Stimulated activated naive CD8-positive, alpha-beta T cell treated with anti-CD3 and anti-CD28 coated beads, Interleukin-15, Interleukin-2, amounts not matched to agents 100 ng/mL and 50 ng/mL, for 24 hours (primary cell): ENCODE results near the gene SDSL.
A peak's percentile ranks its signal among the peaks of the same experiment; 100 is the strongest.

Source experiments
- H3K27ac Mint-ChIP-seq: one replicate; pipeline ENCODE4 v1.8.0; 2021; ENCODE audit warnings: mild to moderate bottlenecking, mixed read lengths
- H3K27me3 Mint-ChIP-seq: one replicate; pipeline ENCODE4 v1.8.0; 2021; ENCODE audit warnings: mixed read lengths
- H3K36me3 Mint-ChIP-seq: one replicate; pipeline ENCODE4 v1.8.0; 2021; ENCODE audit warnings: low read depth, mixed read lengths
- H3K4me1 Mint-ChIP-seq: one replicate; pipeline ENCODE4 v1.8.0; 2021; ENCODE audit warnings: low read depth, mixed read lengths
- H3K4me3 Mint-ChIP-seq: one replicate; pipeline ENCODE4 v1.8.0; 2021; ENCODE audit warnings: mild to moderate bottlenecking, mixed read lengths
- H3K9me3 Mint-ChIP-seq: one replicate; pipeline ENCODE4 v1.8.0; 2021; ENCODE audit warnings: mixed read lengths

SDSL gene

GRCh38 chr12:113422030-113422885 is at the start of gene SDSL:
TSS of gene SDSL (plus strand) at chr12:113422380. CDS start at chr12:113427983, 5,603 bp downstream.
- Mint-ChIP-seq H3K4me1 (peaks cover 8% of the 10 kb centered on the region), H3K27ac (peak within 1 kb of the TSS; percentile 32), H3K36me3 (no peaks in the 10 kb centered on the region), H3K4me3 (peak within 1 kb of the TSS; percentile 45), H3K27me3 (peaks cover 9% of the 10 kb centered on the region), H3K9me3 (no peaks in the 10 kb centered on the region)

- Mint-ChIP-seq H3K4me3 (no peak overlapping the region), H3K4me1 (no peaks in the 10 kb centered on the region), H3K9me3 (no peaks in the 10 kb centered on the region), H3K36me3 (peaks cover 31% of the 10 kb centered on the region), H3K27me3 (no peaks in the 10 kb centered on the region), H3K27ac (no peak overlapping the region)
Measured at GRCh38 chr12:113373440-113373839, 48.7 kb upstream of the SDSL start.

GRCh38 chr12:113373969-113374368 is 48.2 kb upstream of the SDSL start:
- Mint-ChIP-seq H3K36me3 (peaks cover 31% of the 10 kb centered on the region), H3K27ac (no peak overlapping the region), H3K27me3 (no peaks in the 10 kb centered on the region), H3K4me3 (no peak overlapping the region), H3K4me1 (no peaks in the 10 kb centered on the region), H3K9me3 (no peaks in the 10 kb centered on the region)

- Mint-ChIP-seq H3K27ac (no peak overlapping the region), H3K9me3 (no peaks in the 10 kb centered on the region), H3K4me1 (no peaks in the 10 kb centered on the region)
Measured at GRCh38 chr12:113374823-113375428, 47.3 kb upstream of the SDSL start.

GRCh38 chr12:113378291-113378690 is 43.9 kb upstream of the SDSL start:
- Mint-ChIP-seq H3K27ac (no peak overlapping the region), H3K27me3 (no peaks in the 10 kb centered on the region), H3K4me3 (no peak overlapping the region), H3K9me3 (no peaks in the 10 kb centered on the region), H3K4me1 (no peaks in the 10 kb centered on the region), H3K36me3 (peaks cover 28% of the 10 kb centered on the region)

More at GRCh38 chr12:113374823-113375428, 47.3 kb upstream of the SDSL start:
- peaks cover 35% of the 10 kb centered on the region for H3K36me3 Mint-ChIP-seq
- H3K4me3 Mint-ChIP-seq = no peak overlapping the region
- H3K27me3 Mint-ChIP-seq = no peaks in the 10 kb centered on the region

- no peak overlapping the region for H3K27ac Mint-ChIP-seq
- H3K36me3 Mint-ChIP-seq = peaks cover 13% of the 10 kb centered on the region
- H3K27me3 Mint-ChIP-seq = no peaks in the 10 kb centered on the region
- H3K9me3 Mint-ChIP-seq = no peaks in the 10 kb centered on the region
- no peak overlapping the region for H3K4me3 Mint-ChIP-seq
- no peaks in the 10 kb centered on the region for H3K4me1 Mint-ChIP-seq
Measured at GRCh38 chr12:113381220-113381619, 41.0 kb upstream of the SDSL start.

- no peaks in the 10 kb centered on the region for H3K9me3 Mint-ChIP-seq
- no peak overlapping the region for H3K4me3 Mint-ChIP-seq
- H3K27ac Mint-ChIP-seq = no peak overlapping the region
- H3K27me3 Mint-ChIP-seq = no peaks in the 10 kb centered on the region
- peaks cover 15% of the 10 kb centered on the region for H3K36me3 Mint-ChIP-seq
- no peaks in the 10 kb centered on the region for H3K4me1 Mint-ChIP-seq
Measured at GRCh38 chr12:113382206-113382605, 40.0 kb upstream of the SDSL start.

GRCh38 chr12:113384778-113385177 is 37.4 kb upstream of the SDSL start:
- Mint-ChIP-seq H3K9me3 (no peaks in the 10 kb centered on the region), H3K4me3 (no peak overlapping the region), H3K27me3 (no peaks in the 10 kb centered on the region), H3K4me1 (no peaks in the 10 kb centered on the region), H3K27ac (no peak overlapping the region), H3K36me3 (peaks cover 17% of the 10 kb centered on the region)

- no peak overlapping the region for H3K27ac Mint-ChIP-seq
Measured at GRCh38 chr12:113385282-113385882, 36.8 kb upstream of the SDSL start.

GRCh38 chr12:113386866-113387566 is 35.2 kb upstream of the SDSL start:
- no peak overlapping the region for H3K27ac Mint-ChIP-seq
- no peaks in the 10 kb centered on the region for H3K9me3 Mint-ChIP-seq
- H3K36me3 Mint-ChIP-seq = peaks cover 17% of the 10 kb centered on the region
- H3K4me3 Mint-ChIP-seq = no peak overlapping the region
- no peaks in the 10 kb centered on the region for H3K4me1 Mint-ChIP-seq
- H3K27me3 Mint-ChIP-seq = no peaks in the 10 kb centered on the region

More at GRCh38 chr12:113385282-113385882, 36.8 kb upstream of the SDSL start:
- H3K36me3 Mint-ChIP-seq = peaks cover 17% of the 10 kb centered on the region
- no peak overlapping the region for H3K4me3 Mint-ChIP-seq
- H3K4me1 Mint-ChIP-seq = no peaks in the 10 kb centered on the region
- no peaks in the 10 kb centered on the region for H3K9me3 Mint-ChIP-seq
- H3K27me3 Mint-ChIP-seq = no peaks in the 10 kb centered on the region

- H3K4me3 Mint-ChIP-seq = no peak overlapping the region
- no peaks in the 10 kb centered on the region for H3K4me1 Mint-ChIP-seq
- H3K36me3 Mint-ChIP-seq = peaks cover 17% of the 10 kb centered on the region
- no peaks in the 10 kb centered on the region for H3K9me3 Mint-ChIP-seq
- H3K27ac Mint-ChIP-seq = no peak overlapping the region
- no peaks in the 10 kb centered on the region for H3K27me3 Mint-ChIP-seq
Measured at GRCh38 chr12:113387631-113388030, 34.5 kb upstream of the SDSL start.

- Mint-ChIP-seq H3K9me3 (no peaks in the 10 kb centered on the region), H3K4me1 (no peaks in the 10 kb centered on the region), H3K4me3 (no peak overlapping the region), H3K36me3 (peaks cover 17% of the 10 kb centered on the region), H3K27ac (no peak overlapping the region), H3K27me3 (no peaks in the 10 kb centered on the region)
Measured at GRCh38 chr12:113388351-113388750, 33.8 kb upstream of the SDSL start.

- Mint-ChIP-seq H3K27ac (no peak overlapping the region), H3K4me3 (no peak overlapping the region), H3K27me3 (no peaks in the 10 kb centered on the region), H3K36me3 (peaks cover 17% of the 10 kb centered on the region), H3K4me1 (no peaks in the 10 kb centered on the region), H3K9me3 (no peaks in the 10 kb centered on the region)
Measured at GRCh38 chr12:113390064-113391043, 31.8 kb upstream of the SDSL start.

- Mint-ChIP-seq H3K4me1 (no peaks in the 10 kb centered on the region), H3K36me3 (peaks cover 17% of the 10 kb centered on the region), H3K27me3 (no peaks in the 10 kb centered on the region), H3K27ac (no peak overlapping the region), H3K4me3 (no peak overlapping the region), H3K9me3 (no peaks in the 10 kb centered on the region)
Measured at GRCh38 chr12:113391145-113391544, 31.0 kb upstream of the SDSL start.
